ENCODE measurements around the gene ZNF22.
A peak's percentile ranks its signal among the peaks of the same experiment; 100 is the strongest.

The ZNF22 gene

DNA sequence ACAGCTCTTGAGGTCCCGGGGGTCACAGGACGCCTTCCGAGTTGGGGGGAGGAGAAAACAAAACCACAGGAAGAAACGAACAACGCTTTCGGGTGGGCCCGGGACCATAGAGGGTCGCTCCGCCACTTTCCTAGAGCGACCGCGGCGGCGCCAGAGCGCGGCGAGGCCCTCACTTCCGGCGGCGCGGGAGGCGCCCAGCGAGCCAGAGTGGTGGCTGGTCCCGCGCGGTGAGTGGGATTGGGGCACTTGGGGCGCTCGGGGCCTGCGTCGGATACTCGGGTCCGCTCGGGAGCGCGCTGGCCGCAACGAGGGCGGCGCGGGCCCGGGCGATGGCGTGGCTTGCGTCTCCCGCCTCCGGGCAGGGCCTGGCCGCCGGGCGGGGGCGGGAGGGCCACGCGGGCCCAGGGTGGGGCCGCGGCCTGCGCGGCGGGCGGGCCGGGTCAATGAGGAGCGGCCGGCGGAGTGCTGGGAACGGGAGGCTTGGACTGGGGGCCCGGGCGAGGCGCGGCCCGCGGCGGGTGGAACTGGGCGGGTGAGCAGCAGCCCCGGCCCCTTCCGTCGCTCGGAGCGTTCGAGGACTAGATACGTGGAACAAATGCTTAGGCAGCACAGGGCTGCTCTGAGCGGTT is at the start of gene ZNF22:
TSS of gene ZNF22 (plus strand) at position 172 of the 629 bp plus-strand sequence. CDS start 2,446 bp downstream, outside the sequence.
- peak; percentile 51 to 65 (median 54) for DNase-seq (ENCODE audit: low read depth in 2 of 3, low spot score in 2 of 3)

DNA sequence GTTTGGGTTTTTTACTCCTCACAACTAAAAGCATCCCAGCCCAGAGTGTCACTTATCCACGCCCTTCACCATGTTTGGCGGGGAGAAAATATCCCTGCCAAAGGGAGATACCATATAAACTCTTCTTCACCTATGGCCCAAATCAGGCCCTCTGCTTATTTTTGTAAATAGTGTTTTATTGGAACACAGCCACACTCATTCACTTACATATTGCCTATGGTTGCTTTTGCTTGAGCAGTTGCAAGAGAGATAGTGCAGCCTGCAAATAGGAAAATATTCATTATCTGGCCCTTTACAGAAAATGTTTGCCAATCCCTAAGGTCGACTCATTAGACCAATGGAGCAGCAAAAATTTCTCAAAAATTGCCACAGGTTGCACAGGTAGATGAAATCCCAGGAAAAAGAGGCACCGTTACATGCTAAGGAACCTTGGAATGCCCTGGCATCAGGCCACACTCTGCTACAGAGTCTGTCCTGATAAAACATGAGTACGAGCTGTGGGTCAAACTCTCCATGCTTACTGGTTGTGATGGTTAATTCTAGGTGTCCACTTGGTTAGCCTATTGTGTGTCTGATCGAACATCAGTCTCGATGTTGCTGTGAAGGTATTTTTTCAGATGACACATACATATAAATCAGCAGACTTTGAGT is 49.0 kb upstream of the ZNF22 start:
- DNase-seq (ENCODE audit: low read depth in 2 of 3, low spot score in 2 of 3), result no peak

DNA sequence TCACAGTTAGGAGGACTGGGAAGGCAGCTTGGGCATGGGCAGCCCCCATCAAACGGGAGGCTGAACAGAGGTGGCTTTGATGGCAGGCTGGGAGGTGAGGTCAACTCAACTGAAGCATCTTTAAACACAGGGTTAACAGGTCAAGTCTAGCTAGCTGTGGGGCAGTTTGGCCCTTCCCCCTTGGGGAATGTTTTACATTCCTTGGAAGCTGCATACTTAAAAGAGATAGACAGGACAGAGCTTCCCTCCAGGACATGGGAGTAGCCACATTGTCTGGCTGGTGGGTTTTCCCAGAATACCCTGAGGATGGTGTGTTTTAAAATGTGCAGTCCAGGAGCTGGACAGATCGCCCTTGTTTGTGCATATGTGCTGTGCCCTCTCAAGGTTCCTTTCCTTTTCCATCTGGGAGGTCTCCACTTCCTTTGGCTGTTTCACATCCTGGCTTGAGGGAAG is 47.9 kb upstream of the ZNF22 start:
- no peak for DNase-seq (ENCODE audit: low read depth in 2 of 3, low spot score in 2 of 3)

DNA sequence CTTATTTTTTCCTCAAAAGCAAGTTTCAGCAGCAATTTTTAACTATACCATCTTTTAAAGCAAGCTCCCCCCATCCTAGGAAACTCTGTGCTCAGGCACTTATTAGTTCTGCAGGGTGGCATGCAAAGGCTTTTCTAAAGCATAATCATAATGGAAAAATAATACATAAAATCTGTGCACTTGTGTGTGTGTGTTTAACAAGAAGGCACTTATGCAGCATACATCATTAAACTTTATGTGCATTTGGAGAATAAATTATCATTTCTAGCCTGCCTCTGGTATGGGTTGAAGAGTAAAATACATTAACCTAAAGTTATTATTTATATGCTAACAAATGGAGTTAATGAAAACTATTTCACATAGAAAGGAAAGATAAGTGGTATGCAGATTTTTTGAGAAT is 46.7 kb upstream of the ZNF22 start:
- DNase-seq (ENCODE audit: low read depth in 2 of 3, low spot score in 2 of 3), result no peak

DNA sequence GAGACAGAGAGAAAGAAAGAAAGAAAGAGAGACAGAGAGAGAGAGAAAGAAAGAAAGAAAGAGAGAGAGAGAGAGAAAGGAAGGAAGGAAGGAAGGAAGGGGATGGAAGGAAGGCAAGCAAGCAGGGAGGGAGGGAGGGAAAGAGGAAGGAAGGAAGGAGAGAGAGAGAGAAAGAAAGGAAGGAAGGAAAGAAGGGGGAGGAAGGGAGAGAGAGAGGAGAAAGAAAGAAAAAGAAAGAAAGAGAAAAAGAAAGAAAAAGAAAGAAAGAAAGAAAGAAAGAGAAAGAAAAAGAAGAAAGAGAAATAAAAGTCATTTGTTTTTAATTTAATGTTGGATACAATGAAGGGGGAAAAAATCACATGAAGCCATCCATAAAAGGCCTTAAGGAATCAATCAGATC is 45.8 kb upstream of the ZNF22 start:
- no peak for DNase-seq (ENCODE audit: low read depth in 2 of 3, low spot score in 2 of 3)

DNA sequence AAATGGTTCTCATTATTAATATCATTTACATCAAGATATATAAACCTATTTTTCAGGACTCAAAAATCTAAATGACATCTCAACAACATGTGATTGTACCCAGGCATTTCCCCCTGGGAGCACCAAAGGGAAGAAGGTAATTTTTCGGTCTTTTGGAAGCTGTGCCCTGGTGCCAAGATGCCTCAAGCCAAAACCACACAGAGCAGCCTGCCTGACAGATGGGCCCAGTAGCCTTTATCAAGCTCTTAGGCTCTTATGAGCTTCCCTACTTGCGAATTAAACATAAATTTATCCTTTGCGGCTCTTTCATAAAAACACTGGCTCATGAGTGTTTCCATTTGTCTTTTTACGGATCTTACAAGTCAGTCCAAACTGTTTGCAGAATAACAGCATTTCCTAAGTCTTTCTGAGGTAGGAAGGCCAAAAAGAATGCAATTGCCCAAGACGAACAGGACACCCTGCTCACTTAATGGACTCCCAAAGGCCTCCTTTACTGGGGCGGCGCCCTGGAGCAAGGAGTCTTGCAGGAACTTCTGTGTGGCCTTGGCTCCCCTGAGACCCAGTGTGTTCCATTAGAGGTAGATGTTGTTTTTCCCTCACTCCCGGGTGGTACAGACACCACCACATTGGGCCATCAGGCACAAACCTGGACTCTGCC is 45.2 kb upstream of the ZNF22 start:
- DNase-seq (ENCODE audit: low read depth in 2 of 3, low spot score in 2 of 3), result no peak

DNA sequence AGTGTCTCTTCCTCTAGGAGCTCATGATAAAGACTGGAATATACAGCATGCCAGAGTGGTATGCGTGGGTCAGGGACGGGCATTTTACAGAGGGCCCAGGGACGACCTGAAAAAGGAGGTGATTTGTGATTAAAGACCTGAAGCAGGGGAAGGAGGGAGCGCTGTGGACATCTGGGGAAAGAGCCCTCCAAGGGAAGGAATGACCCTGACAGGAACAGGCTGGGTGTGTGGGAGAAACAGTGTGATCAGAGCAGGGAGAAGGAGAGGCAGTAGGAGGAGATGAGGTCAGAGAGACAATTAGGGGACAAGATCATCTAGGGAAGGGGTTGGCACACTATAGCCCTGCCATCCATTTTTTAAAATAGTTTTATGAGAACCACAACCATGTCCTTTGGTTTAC is 44.5 kb upstream of the ZNF22 start:
- no peak for DNase-seq (ENCODE audit: low read depth in 2 of 3, low spot score in 2 of 3)

DNA sequence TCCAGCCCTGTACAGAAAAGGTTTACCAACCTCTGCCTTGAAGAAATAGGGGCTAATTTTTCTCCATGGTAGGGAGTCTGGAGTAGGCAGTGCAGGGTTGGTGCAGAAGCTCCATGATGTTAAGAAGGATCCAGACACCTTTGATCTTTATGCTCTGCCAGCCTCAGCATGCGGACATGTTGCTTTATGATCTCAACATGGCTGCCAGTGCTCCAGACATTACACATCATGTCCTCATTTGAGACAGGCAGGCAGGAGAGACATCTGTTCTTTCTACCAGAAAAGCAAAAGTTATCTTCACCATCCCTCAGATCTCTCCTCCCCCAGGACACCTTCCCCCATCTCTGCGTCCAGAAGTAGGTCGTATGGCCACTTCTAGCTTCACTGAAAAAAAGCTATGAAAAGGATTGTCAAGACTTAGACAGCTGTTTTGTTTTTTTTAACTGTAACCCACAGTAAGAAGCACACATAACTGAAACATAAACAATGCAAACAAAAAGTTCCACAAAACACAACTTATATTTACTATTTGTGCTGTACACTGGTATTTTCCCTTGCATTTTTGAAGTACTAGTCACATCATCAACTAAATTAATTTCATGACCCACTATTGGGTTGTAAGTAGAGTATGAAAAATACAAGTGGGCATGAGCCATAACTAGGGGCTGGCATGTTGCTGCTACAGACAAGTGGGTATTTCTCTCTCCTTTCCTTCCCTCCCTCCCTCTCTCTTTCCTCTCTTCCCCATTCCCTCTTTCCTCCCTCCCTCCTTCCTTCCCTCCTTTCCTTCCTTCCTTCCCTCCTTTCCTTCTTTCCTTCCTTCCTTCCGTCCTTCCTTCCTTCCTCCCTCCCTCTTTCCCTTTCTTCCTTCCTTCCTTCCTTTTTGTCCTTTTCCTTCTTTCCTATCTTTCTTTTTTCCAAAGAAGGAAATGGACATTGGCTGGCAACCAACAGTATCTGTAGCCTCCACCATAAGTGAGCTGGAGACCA is 43.7 kb upstream of the ZNF22 start:
- DNase-seq (ENCODE audit: low read depth in 2 of 3, low spot score in 2 of 3), result no peak

DNA sequence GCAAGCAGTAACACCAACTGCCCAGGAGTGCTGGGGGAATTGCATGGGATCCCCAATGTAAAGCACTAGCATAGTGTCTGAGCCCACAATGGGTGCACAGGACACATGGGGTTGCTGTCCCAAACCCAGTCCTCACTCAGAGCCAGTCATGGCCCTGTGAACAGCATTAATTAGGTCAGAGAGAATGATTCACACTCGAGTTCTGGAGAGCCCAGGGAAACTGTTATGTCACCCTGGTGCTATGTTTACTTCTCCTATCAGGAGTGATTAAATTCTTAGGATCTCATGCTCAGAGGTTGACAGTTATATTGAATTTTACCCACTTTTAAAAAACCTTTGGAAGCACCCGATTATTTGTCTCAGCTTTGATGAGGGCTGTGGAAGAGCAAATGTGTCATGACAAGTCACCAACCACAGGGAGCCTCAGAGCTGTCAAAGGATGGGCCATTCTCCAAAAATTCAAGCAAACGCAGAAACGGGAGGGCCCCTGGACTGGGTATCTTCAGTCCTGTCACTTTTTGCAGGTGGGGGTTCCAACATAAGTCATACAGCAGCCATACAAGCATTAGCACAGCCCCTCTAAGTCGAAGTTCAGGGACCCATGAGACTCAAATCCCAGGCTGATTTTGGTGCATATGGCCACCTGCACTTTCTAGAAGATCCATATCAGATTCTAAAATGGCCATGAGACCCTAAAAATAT is 42.4 kb upstream of the ZNF22 start:
- no peak for DNase-seq (ENCODE audit: low read depth in 2 of 3, low spot score in 2 of 3)

DNA sequence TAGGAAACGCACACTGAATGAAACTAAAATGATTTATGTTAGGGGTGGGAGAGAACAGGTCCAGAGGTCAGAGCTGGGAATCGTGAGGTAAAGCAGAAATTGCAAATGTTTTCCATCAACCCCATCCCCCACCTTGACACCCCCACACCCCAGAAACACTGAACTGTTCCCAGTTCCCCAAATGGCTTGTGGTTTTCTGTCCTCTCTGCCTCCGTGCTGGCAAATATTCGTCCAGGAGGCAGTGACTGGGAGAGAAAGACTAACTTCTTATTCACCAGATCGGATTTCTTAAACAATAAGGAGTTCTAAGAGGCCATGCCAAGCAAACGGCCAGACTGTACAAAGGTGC is 41.9 kb upstream of the ZNF22 start:
- DNase-seq (ENCODE audit: low read depth in 2 of 3, low spot score in 2 of 3), result no peak

DNA sequence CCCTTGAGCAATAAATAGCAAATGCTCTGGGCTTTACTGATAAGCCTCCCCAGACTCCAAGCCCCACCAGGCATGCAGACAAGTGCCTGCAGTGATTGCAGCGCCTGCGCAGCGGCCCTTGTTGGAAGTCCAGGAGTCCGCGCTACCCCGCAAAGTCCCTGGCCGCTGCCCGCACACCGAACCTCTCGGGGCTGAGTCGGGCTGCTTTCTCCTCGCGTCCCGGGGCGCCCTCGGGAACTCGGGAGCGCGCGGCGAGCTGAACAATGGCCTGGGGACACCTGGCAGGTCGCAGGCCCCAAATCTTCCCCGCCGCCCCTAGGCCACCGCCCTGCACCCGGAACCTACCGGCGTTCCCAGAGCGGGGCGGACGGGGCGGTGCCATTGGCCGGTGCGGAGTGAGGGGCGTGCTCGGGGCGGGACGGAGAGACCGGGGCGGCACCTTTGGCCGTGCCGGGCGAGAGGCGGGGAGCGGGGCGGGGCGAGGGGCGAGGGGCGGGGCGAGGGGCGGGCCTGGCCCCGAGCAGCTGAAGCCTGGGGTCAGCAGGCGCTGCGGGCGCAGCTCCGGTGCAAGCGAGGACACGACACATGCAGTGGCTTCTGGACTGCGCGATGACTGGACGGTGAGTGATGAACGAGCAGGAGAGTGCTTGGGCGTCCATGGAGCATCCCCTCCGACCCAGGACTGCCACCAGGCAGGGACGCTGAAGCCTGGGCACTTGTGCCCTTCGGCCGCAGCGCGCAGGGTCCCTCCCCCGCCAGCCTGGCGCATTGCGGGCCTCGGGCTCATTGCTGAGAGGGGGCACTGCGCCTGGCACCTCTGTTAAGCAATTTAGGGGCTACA is 41.3 kb upstream of the ZNF22 start, which contains the start of gene RASSF4:
TSS of gene RASSF4 (plus strand) at position 556 of the 841 bp plus-strand sequence. CDS start 10,401 bp downstream, outside the sequence.
- DNase-seq (ENCODE audit: low read depth in 2 of 3, low spot score in 2 of 3), result peak; percentile 77 to 81 (median 78)

DNA sequence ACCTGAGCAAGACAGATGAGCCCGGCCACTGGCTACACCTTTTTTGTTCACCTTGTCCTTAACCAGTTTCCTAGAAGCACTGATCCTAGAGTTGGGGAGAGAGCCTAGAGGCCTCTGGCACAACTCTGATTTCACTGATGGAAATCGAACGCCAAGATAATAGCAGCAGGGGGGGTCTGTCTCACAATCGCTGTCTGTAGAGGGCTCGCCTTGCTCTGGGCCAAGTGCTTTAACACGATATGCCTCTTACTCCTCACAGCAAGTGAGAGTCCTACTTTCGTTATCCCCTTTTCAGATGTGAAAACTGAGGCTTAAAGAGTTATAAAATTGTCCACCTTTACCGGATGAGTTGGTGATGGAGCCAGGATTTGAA is 40.6 kb upstream of the ZNF22 start:
- DNase-seq (ENCODE audit: low read depth in 2 of 3, low spot score in 2 of 3), result no peak

DNA sequence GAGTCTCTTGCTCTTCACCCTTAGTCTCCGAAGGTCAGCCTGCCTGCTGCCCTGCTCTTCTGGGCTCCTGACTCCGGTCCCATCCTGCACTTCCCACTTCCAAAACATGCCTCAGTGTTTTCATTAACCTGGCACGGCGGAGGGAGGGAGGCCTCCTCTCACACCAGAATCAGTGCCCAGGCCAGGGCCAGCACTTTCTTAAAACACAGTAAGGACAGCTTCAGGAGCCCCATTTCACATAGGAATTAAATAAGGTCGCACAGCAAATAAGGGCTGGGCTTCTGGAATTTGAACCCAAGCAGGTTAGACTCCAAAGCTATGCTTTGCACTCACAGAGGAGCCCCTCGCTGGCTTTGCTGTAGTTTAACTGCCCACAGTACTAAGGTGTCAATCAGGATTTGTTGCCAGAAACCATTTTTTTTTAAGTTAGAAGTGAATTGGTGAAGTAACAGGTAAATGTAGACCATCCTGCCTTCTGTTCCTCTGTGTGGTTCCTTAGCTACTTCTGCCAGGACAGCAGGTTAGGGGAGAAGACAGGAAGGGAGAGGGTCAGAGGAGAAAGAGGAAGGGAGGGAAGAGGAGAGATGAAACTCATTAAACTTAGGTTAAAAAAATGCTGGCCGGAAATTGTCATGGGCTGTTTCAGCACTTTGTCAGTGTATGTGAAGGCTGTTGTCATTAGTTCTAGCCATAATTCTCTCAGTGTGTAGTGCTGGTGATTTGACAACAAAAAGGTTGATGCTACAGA is 40.1 kb upstream of the ZNF22 start:
- DNase-seq (ENCODE audit: low read depth in 2 of 3, low spot score in 2 of 3), result no peak

DNA sequence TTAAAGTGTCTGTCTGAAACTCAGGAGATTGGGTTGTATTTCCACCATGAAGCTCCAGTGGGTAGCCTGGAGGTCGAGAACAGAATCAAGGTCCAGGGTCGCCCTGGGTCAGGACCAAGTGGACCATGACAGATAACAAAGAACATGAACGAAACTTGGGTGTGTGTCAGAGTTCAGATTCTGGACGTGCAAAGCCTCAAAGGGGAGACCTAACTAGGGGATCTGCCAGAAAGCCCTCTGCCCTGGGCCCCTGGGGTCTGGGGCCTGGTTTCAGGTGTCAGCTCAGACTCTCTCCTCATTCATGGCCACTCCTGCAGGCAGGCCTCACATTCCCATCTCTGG is 39.5 kb upstream of the ZNF22 start:
- no peak for DNase-seq (ENCODE audit: low read depth in 2 of 3, low spot score in 2 of 3)

DNA sequence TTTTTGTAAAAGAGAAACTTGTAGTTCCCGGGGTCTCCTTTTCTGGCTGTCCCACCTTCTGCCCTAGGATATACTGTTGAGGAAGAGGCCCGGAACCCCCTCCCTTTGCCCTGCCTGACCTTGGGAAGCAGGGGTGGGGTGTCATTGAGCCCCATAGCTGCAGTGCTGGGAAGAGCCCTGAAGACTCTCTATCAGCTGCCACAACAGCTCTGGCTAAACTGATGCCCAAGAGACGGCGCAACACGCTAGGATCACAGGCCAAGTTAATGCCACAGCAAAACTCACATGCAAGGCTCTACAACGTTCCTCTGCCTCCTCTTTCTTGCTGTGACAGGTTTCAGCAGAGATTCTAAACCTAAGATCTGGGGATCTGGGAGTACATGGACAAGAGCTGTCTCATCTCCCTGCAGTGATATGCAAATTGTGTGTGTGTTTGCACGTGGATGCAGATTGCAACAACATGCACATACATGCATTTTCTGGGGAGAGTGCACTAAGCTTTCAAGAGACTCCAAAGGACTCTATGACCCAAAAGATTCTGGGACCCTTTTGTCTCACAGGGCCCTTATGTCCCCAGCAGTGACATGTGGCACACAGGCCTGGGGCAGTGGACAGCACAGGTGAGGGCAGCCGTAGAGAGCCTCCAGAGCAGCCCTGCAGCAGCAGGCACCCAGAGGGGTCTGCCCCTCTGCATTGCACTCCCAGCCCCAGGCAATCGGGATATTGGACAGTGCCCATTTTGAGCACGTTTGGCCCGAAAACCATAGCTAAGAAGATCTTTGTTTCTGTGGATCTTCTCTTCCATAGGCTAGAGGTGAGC is 38.6 kb upstream of the ZNF22 start:
- no peak for DNase-seq (ENCODE audit: low read depth in 2 of 3, low spot score in 2 of 3)

DNA sequence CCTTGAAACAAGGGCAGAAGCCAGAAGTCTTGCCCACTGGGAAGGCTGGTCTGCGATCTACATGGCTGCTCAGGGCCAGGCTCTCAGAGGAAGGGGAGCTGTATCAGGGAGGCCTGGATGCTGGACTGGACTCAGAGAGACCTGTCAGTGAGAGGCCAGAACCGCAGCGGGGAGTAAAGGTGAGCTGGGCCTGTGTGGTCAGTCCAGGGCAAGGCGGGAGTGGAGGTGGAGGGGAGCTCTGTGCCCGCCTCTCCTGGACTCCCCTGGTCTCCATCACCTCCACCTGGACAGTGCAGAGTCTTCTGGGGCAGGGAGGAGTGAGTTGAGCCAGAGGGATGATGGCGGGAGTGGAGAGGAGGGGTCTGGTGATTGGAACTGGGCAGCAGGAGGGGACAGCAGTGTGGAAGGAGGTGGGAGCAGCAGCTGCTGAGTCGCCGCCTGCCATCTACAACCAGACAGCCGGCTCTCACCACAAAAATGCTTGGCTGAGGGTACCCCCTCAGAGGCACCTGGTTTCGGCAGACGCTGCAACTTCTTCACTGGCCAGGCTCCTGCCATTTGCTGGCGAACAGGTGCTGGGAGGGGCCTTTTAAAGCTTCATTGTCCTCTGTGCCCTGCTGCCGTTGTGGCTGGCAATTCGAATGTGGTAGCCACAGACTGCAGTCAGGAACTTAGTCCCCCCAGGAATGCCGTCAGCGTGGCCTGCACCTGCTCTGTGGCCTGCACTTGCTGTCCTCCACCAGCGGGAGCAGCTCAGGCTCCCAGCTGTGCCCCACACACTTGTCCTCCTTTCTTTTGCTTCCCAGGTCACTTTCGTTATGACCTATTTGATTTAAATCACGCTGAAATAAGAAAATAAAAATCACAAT is 37.6 kb upstream of the ZNF22 start:
- no peak for DNase-seq (ENCODE audit: low read depth in 2 of 3, low spot score in 2 of 3)
